Duodenal mucosa (tissue), 2 donors: ENCODE measurements around the gene CDK6.
A peak's percentile ranks its signal among the peaks of the same experiment; 100 is the strongest.

Experiments
- H3K27ac ChIP-seq: one replicate; pipeline ENCODE4 v1.7.0; 2013; ENCODE audit warnings: low read depth, low read length
- H3K27me3 ChIP-seq, 2 donors: one replicate each; pipeline ENCODE4 v1.7.0; 2013; ENCODE audit warnings: low read length in 2 of 2, control low read depth in 1 of 2; ENCODE audit not compliant: insufficient read depth in 2 of 2, control insufficient read depth in 1 of 2
- H3K36me3 ChIP-seq, 2 donors: one replicate each; pipeline ENCODE4 v1.7.0; 2013; ENCODE audit warnings: low read length in 2 of 2, control low read depth in 1 of 2; ENCODE audit not compliant: insufficient read depth in 2 of 2, control insufficient read depth in 1 of 2
- H3K4me1 ChIP-seq, 2 donors: one replicate each; pipeline ENCODE4 v1.7.0; 2013; ENCODE audit warnings: low read length in 2 of 2, control low read depth in 1 of 2; ENCODE audit not compliant: insufficient read depth in 2 of 2, control insufficient read depth in 1 of 2
- H3K4me3 ChIP-seq, 2 donors: one replicate each; pipeline ENCODE4 v1.7.0; 2013; ENCODE audit warnings: low read length in 2 of 2, low read depth in 1 of 2
- H3K9ac ChIP-seq, 2 donors: one replicate each; pipeline ENCODE4 v1.7.0; 2013; ENCODE audit warnings: low read length in 2 of 2, low read depth in 1 of 2
- H3K9me3 ChIP-seq, 2 donors: one replicate each; pipeline ENCODE4 v1.7.0; 2013; ENCODE audit warnings: low read length in 2 of 2, control low read depth in 1 of 2; ENCODE audit not compliant: control insufficient read depth in 1 of 2

Gene CDK6

DNA sequence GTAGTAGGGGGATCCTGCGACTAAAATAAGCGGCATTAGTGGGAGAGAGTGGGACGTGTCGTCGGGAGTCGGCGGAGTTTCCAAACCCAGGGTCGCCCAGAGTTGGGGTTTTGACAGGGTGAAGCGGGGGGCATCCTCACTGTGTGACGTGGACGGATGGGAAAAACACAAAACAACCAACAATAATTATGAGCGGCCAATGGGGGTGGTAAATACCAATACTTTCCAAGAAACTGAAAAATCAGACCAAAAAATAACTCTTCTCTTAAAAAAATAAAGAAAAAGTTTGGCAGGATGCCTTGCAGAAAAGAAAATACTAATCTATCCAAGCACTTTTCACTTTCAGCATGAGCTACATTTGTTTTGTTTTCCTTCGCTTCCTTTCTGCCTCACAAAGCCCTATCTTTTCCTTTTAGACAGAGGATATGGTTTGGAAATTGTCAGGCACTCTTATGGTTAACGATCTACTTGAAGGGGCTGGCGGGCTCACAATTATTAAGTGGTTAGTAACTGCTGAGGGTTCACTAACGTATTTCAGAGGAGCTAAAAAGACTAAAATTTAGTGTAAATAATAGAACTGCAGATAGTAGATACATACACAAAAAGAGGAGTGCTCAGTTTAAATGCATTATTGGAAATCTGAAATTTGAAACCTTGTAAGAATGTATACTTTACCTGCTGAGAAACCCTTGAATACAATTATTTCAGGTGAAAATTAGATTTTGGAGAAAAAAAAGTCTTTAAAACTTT lies 802 bp upstream of the CDK6 start:
- H3K4me1 ChIP-seq, result peaks cover 5% of the 10 kb centered on the region in 2 donors
- peak overlapping the region; percentile 97 to 99 for H3K4me3 ChIP-seq
- H3K9ac ChIP-seq, result peak overlapping the region; percentile 35 to 46
- no peaks in the 10 kb centered on the region for H3K9me3 ChIP-seq
- H3K27me3 ChIP-seq, result no peaks in the 10 kb centered on the region
- no peaks in the 10 kb centered on the region for H3K36me3 ChIP-seq
- no peak overlapping the region for H3K27ac ChIP-seq

DNA sequence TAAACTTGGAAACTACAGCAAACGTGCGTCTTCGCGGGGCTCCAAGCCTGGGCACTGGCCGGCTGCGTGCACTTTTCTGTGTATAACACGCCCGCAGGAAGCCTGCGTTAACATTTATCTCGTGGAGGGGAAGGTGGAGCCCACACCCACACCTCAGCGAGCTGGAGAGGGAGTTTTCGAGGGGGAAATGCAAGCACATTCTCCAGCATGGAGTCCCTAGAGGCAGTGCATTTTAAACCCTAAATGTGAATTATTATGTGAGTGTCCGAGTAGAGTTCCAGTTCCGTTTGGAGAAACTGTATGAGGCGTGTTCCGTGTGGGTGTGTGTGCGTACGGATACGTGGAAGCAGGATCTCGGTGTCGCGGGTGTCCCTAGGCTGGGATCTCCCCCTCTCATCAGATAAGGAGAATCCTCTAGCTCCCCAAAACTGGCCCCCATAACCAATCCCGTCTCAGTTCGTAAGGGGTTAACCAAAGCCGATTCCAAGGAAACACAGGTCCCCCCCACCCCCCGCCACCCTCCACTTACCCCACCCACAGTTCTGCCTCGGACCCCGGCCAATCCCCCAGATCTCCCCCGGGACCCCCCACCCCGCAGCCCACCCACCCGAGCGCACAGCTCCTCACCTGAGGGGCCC lies 403 bp downstream of the CDK6 start:
- Histone ChIP-seq H3K27me3 (no peaks in the 10 kb centered on the region), H3K4me3 (peak overlapping the region; percentile 97 to 99)

DNA sequence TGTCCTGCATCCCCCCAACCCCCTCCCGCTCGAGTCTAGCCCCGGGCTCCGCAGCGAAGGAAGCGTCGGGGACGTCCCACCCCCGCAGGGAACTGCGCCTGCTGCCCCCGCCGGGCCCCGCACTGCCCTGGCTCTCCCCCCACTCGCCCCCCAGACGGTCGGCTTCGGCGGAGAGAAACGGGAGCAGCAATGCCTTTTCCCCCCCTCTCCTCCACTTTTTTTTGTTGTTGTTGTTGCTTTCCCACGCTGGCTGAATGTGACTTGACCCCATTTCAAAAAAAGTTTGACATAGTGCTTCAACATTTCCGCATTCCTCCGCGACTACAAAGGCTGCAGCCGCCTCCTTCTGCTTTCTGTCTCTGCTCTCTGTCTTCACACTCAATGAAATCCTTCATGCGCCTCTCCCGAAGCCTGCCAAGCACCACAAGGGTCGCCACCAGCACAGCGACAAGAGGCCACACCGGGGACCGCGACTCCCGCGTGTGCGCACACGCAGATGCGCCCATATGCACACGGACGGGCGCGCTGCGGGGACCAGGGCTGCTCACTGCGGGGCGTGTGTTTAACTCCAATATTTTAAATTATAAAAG lies 1.0 kb downstream of the CDK6 start:
- peak overlapping the region; percentile 59 for H3K27ac ChIP-seq
- peak overlapping the region; percentile 97 to 99 for H3K4me3 ChIP-seq
- H3K9me3 ChIP-seq, result no peaks in the 10 kb centered on the region
- no peaks in the 10 kb centered on the region for H3K27me3 ChIP-seq
- H3K36me3 ChIP-seq, result no peaks in the 10 kb centered on the region
- H3K9ac ChIP-seq, result peak overlapping the region; percentile 90 to 96
- H3K4me1 ChIP-seq, result peaks cover 23% of the 10 kb centered on the region in 2 donors

More for the DNA sequence above, 403 bp downstream of the CDK6 start:
- Histone ChIP-seq H3K9me3 (no peaks in the 10 kb centered on the region), H3K27ac (no peak overlapping the region), H3K9ac (peak overlapping the region; percentile 90 to 96), H3K4me1 (peaks cover 17% of the 10 kb centered on the region in 2 donors), H3K36me3 (no peaks in the 10 kb centered on the region)

DNA sequence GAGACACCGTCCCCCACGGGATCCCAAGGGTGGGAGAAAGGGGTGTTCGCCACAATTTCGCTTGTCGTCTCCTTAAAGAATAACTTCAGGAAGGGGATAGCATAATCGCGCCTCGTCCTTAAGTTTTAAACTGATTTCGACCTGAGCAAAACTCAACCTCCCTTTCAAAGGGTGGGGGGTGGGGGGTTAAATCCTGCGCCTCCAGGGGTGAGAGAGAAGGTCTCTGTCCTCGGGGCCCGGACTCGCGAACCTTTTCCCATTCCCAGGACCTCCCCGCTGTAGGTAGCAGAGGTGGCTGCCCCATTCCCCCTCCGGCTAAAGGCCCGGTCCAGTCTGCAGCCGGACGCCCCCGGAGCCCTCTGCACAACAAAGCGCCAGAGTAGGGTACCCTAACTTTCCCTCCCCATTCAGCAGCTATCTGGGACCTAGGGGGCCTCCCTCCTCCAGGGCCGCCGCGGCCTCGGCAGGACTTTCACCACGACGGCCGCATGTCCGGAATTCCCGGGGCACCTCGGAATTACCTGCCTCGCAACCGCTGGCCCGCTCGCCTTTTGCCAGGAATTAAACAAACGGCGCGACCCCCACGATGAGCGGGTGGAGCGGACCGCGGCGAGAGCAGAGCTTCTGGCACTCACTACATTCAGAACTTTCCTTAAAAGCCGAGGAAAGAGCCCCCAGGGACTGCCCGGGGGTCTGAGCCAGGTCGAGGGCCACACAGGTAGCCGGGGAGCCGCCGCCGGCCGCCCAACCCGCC lies 1.7 kb downstream of the CDK6 start:
- Histone ChIP-seq H3K27me3 (no peaks in the 10 kb centered on the region), H3K36me3 (no peaks in the 10 kb centered on the region), H3K9me3 (no peaks in the 10 kb centered on the region), H3K4me1 (peaks cover 23 to 24% of the 10 kb centered on the region in 2 donors), H3K9ac (peak overlapping the region; percentile 90 to 96), H3K27ac (peak overlapping the region; percentile 89), H3K4me3 (peak overlapping the region; percentile 97 to 99)

DNA sequence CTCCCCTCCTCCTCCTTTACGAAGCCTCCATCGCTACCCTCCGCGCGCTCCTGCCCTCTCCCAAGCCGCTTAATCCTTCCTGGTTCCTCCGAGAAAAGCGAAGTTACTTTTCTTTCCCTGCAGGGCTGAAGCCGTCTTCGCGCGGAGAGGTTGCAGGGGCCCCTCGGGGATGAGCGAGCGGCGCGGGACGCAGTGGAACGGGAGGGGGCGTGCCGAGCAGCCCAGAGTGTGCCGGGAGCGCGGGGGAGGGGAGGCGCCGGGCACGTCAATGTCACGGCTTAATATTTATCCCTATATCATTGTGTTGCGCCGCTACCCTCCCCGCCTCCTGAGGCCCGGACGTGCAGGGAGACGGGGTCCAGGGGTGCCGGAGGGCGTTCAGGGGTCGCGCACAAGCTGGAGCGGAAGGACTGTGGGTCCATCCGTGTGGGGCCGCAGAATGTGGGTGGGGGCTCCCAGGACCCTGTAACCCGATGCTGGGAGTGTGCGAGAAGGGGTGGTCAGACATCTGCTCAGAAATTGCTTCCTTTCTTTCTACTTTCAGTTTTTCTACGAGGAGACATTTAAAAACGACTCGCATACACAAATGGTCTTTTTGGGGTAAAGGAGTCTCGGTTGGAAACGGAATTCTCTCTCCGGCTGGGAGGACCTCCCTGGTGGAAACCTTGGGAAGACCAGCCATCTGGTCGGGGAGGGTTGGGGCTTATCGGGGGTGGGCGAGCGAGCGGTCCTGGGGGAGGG lies 2.4 kb downstream of the CDK6 start:
- Histone ChIP-seq H3K27me3 (no peaks in the 10 kb centered on the region), H3K36me3 (no peaks in the 10 kb centered on the region), H3K9ac (peak overlapping the region; percentile 90 to 96), H3K4me3 (peak overlapping the region; percentile 97 to 99), H3K27ac (peak overlapping the region; percentile 89), H3K4me1 (peaks cover 23 to 24% of the 10 kb centered on the region in 2 donors), H3K9me3 (no peaks in the 10 kb centered on the region)

DNA sequence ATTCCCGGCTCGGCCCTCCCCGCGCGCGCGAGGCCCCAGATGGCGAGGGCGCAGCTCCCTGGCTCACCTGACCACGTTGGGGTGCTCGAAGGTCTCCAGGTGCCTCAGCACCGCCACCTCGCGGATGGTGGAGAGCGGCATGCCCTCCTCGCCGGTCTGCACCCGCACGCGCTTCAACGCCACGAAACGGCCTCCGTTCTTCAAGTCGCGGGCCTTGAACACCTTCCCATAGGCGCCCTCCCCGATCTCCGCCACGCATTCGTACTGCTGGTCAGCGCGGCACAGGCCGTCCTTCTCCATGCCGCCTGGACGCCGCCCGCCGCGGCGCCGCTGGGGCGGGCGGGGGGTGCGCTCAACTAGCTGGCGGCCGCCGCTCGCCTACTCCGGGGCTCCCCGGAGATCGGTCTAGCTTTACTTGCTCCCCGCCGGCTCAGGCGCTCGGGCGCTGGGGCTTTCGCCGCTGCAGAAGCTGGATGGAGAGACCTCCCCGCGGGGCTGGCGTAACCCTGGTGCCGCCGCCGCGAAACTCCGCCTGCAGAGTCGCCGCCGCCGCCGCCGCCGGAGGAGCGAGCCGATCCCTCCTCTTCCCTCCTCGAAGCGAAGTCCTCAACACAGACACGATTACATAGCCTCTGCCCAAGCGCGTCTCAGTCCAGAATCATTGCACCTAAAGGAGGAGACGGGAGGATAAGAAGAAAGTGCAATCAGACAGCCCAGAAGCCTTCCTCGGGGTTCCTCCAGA lies 3.2 kb downstream of the CDK6 start:
- H3K9me3 ChIP-seq, result no peaks in the 10 kb centered on the region
- H3K27me3 ChIP-seq, result no peaks in the 10 kb centered on the region
- H3K4me1 ChIP-seq, result peaks cover 23 to 24% of the 10 kb centered on the region in 2 donors
- peak overlapping the region; percentile 97 to 99 for H3K4me3 ChIP-seq
- H3K9ac ChIP-seq, result peak overlapping the region; percentile 90 to 96
- no peaks in the 10 kb centered on the region for H3K36me3 ChIP-seq
- H3K27ac ChIP-seq, result peak overlapping the region; percentile 86

DNA sequence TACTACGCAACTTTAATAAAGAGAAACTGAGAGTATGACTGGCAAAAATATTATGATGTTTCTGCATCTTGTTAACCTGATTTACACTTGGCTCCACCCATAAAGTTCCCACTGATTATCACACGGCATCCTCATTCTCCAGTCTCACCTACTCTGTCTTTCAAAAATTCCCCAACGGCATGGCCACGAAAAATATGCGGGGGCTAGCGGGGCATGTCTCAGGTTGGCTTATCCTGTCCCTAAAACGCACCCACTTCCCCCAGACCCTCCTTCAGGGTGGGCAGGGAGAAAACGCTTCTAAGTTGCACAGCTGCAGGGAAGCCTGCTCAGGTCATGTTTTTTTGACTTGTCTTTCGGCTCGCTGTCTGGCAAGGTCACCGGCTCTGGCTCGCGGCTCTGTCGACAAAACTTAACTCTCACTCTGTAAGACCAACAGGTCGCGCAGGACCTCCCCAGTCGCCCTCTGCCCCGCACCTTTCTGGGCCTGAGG lies 3.8 kb downstream of the CDK6 start:
- no peaks in the 10 kb centered on the region for H3K9me3 ChIP-seq
- peak overlapping the region; percentile 97 to 99 for H3K4me3 ChIP-seq
- peak overlapping the region; percentile 86 for H3K27ac ChIP-seq
- H3K9ac ChIP-seq, result peak overlapping the region; percentile 90 to 96
- H3K36me3 ChIP-seq, result no peaks in the 10 kb centered on the region
- peaks cover 23 to 25% of the 10 kb centered on the region in 2 donors for H3K4me1 ChIP-seq
- no peaks in the 10 kb centered on the region for H3K27me3 ChIP-seq

DNA sequence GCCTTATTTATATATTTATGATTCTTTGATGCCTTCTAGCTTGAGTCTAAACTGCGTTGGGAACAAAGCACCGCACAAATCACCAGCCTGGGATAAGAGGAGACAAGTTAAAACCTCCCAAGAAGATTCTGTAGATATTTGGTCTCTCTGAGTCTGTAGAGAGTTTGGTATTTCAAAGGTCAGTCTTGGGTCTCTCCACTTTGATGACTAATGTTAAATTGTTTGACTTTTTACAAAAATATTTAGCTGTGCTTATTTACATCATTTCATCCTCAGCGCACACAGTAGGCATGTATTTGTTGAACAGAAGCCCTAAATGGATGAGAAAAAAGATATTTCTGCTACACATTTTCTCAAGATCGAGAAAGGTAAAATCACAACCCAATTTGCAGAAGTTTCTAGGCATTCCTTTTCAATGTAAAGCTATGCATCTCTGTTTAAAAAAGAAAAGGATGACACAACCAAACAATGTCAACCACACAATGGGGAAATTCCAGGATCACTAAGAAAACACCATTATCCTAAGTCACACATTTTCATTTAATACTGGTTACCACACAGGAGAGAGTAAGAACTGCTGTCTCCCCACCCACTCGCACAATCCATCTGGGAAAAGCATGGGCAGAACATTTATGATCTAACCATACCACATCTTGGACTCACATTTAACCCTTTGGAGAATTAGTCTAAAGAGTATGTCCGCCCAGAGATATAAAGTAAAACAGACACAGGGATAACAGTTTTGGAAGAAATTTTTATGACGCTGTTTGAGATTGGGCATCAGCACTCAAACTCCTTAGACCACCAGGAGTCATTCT lies 4.4 kb downstream of the CDK6 start:
- peak overlapping the region; percentile 90 to 96 for H3K9ac ChIP-seq
- H3K27me3 ChIP-seq, result no peaks in the 10 kb centered on the region
- no peak overlapping the region for H3K27ac ChIP-seq
- no peaks in the 10 kb centered on the region for H3K9me3 ChIP-seq
- peaks cover 23 to 30% of the 10 kb centered on the region in 2 donors for H3K4me1 ChIP-seq
- H3K36me3 ChIP-seq, result no peaks in the 10 kb centered on the region
- H3K4me3 ChIP-seq, result peak overlapping the region; percentile 97 to 99
